ENCODE measurements around the gene VAT1L. TPM values are rescaled to one million over a fixed set of nuclear protein-coding genes. Genes with fewer than 3 reads are reported as not detected.

The VAT1L gene
- polyA plus RNA-seq, 1 of the 3 experiments (the other 2 are of a cell fraction): 52.5 TPM

DNA sequence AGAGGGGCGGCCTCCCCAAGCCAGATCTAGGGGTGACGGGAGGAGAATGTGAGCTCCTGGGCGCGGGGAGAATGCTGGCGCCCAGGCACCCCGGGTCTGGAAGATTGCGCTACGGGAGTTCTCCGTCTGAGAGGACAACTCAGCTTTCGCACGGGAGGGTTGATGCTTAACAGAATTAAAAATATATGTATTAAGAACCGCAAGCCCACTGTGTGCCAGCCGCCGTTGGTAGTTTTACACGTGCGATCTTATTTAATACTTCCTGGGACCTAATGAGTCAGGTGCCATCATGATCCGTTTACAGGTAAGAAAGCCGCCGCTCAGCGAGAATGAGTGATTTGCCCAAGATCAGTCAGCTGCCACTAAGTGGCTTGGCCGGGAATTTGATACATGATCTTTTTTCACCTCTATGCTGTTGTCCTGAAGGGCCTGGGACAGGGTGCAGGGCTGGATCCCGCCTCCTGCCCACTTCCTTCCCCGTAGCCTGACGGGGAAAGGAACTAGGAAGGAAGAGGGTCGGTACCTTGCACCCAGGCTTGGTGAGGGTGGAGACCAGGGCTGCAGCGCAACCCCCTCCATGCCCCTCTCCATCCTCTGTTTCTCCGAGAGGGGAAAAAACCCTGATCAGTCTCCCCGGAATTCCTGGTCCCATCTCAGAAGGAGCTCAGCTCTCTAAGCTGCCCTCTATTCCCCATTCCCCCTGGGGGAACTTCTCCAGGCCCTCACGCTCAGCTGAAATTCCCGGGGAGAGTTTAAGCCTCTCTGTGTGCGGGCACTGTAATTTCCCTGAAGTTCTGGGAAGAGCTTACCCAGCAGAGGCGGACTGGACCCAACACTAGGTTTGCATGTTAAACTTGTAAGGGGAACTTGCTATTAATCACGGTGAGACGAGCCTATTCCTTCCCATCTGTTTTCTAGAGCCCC is 983 bp downstream of the VAT1L start:
- peak overlapping the region; percentile 62 for H3K9ac ChIP-seq
- H3K9me2 ChIP-seq: no peaks in the 10 kb centered on the region
- H3K27ac ChIP-seq (ENCODE audit: low read depth in 2 of 2, low read length in 1 of 2): no peak overlapping the region; a peak in 1 of 4 replicates
- H2AFZ ChIP-seq (ENCODE audit: low read depth): peak overlapping the region; percentile 94
- H3K4me3 ChIP-seq (ENCODE audit: low read depth in 2 of 2, low read length in 1 of 2): peak overlapping the region; percentile 81 to 95
- ChIA-PET POLR2A (interaction anchor here (0.6 kb wide), 1 partner anchor 298 kb away, joined by 3 read pairs; no protein-coding TSS in a partner anchor), CTCF (interaction anchor here (0.8 to 1.9 kb wide), 8 partner anchors 7 to 310 kb away, joined by 3 to 5 read pairs (median 3); partner anchors contain the start of gene WWOX)
- H3F3A ChIP-seq (replicated peaks; ENCODE audit: insufficient read depth): peaks cover 9% of the 10 kb centered on the region
- TF ChIP-seq, protein P1, sequence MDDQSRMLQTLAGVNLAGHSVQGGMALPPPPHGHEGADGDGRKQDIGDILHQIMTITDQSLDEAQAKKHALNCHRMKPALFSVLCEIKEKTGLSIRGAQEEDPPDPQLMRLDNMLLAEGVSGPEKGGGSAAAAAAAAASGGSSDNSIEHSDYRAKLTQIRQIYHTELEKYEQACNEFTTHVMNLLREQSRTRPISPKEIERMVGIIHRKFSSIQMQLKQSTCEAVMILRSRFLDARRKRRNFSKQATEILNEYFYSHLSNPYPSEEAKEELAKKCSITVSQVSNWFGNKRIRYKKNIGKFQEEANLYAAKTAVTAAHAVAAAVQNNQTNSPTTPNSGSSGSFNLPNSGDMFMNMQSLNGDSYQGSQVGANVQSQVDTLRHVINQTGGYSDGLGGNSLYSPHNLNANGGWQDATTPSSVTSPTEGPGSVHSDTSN (IDR thresholded peaks at IDR 0.05): peak; percentile 14; the same call in 1 of the 2 replicates
- TF ChIP-seq RFX5 (IDR thresholded peaks at IDR 0.05; ENCODE audit: low read length): no peak
- H3K27me3 ChIP-seq (ENCODE audit: insufficient read depth): no peaks in the 10 kb centered on the region
- no peaks in the 10 kb centered on the region for H3K36me3 ChIP-seq (replicated peaks in 1 of 2; ENCODE audit: control insufficient read depth in 1 of 2, insufficient read depth in 2 of 2, low read length in 1 of 2)
- peak overlapping the region; percentile 84 for H3K4me2 ChIP-seq
- H3K4me1 ChIP-seq (ENCODE audit: control insufficient read depth in 1 of 2, insufficient read depth in 2 of 2, low read depth in 1 of 2, low read length in 1 of 2): peaks cover 6 to 12% of the 10 kb centered on the region in 2 experiments; a peak in 3 of 4 replicates
- peaks cover 48% of the 10 kb centered on the region for H3K79me2 ChIP-seq (ENCODE audit: insufficient read depth)
- DNase-seq: peak; percentile 47
- WGBS (ENCODE audit: low lambda C conversion rate): 16% methylated on average over 27 of the region's 34 CpGs
- no peaks in the 10 kb centered on the region for H4K20me1 ChIP-seq (ENCODE audit: insufficient read depth)
- H3K9me3 ChIP-seq: no peaks in the 10 kb centered on the region

GRCh38 chr16:77790009-77790372 is 1.6 kb downstream of the VAT1L start:
- peaks cover 52% of the 10 kb centered on the region for H3K79me2 ChIP-seq (ENCODE audit: insufficient read depth)
- WGBS (ENCODE audit: low lambda C conversion rate): 64% methylated on average over 10 of the region's 11 CpGs

More at GRCh38 chr16:77790009-77790372, 1.6 kb downstream of the VAT1L start:
- DNase-seq: no peak
- peaks cover 13% of the 10 kb centered on the region for H3F3A ChIP-seq (replicated peaks; ENCODE audit: insufficient read depth)
- ChIA-PET CTCF (interaction anchor here (0.7 to 1.9 kb wide), 8 partner anchors 8 to 213 kb away, joined by 3 to 5 read pairs (median 3); no protein-coding TSS in a partner anchor), POLR2A (no interaction called here)
- H4K20me1 ChIP-seq (ENCODE audit: insufficient read depth): no peaks in the 10 kb centered on the region
- H3K4me2 ChIP-seq: peak overlapping the region; percentile 84
- H3K36me3 ChIP-seq (replicated peaks in 1 of 2; ENCODE audit: control insufficient read depth in 1 of 2, insufficient read depth in 2 of 2, low read length in 1 of 2): no peaks in the 10 kb centered on the region
- no peaks in the 10 kb centered on the region for H3K9me3 ChIP-seq
- H2AFZ ChIP-seq (ENCODE audit: low read depth): no peak overlapping the region
- H3K9me2 ChIP-seq: no peaks in the 10 kb centered on the region
- no peak overlapping the region; a peak in 1 of 4 replicates for H3K27ac ChIP-seq (ENCODE audit: low read depth in 2 of 2, low read length in 1 of 2)
- H3K4me1 ChIP-seq (ENCODE audit: control insufficient read depth in 1 of 2, insufficient read depth in 2 of 2, low read depth in 1 of 2, low read length in 1 of 2): peaks cover 6 to 12% of the 10 kb centered on the region in 2 experiments; a peak in 3 of 4 replicates
- H3K27me3 ChIP-seq (ENCODE audit: insufficient read depth): no peaks in the 10 kb centered on the region
- H3K9ac ChIP-seq: peak overlapping the region; percentile 62
- TF ChIP-seq FOSL2 (IDR thresholded peaks at IDR 0.05; ENCODE audit: borderline replicate concordance, low read depth): no peak
- TF ChIP-seq, protein P2, sequence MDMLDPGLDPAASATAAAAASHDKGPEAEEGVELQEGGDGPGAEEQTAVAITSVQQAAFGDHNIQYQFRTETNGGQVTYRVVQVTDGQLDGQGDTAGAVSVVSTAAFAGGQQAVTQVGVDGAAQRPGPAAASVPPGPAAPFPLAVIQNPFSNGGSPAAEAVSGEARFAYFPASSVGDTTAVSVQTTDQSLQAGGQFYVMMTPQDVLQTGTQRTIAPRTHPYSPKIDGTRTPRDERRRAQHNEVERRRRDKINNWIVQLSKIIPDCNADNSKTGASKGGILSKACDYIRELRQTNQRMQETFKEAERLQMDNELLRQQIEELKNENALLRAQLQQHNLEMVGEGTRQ (IDR thresholded peaks at IDR 0.05; ENCODE audit: borderline replicate concordance, low read depth, low read length): no peak
- no peak for TF ChIP-seq RCOR1 (IDR thresholded peaks at IDR 0.05; ENCODE audit: low read length)
- no peak for TF ChIP-seq EP300 (IDR thresholded peaks at IDR 0.05; ENCODE audit: borderline replicate concordance in 1 of 2, low read depth in 1 of 2, low read length in 1 of 2)
- no peak for TF ChIP-seq YY1 (IDR thresholded peaks at IDR 0.05; ENCODE audit: low read depth)
- TF ChIP-seq, protein P3, sequence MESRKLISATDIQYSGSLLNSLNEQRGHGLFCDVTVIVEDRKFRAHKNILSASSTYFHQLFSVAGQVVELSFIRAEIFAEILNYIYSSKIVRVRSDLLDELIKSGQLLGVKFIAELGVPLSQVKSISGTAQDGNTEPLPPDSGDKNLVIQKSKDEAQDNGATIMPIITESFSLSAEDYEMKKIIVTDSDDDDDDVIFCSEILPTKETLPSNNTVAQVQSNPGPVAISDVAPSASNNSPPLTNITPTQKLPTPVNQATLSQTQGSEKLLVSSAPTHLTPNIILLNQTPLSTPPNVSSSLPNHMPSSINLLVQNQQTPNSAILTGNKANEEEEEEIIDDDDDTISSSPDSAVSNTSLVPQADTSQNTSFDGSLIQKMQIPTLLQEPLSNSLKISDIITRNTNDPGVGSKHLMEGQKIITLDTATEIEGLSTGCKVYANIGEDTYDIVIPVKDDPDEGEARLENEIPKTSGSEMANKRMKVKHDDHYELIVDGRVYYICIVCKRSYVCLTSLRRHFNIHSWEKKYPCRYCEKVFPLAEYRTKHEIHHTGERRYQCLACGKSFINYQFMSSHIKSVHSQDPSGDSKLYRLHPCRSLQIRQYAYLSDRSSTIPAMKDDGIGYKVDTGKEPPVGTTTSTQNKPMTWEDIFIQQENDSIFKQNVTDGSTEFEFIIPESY (IDR thresholded peaks at IDR 0.05; ENCODE audit: borderline replicate concordance, low read depth): no peak
- TF ChIP-seq GABPA (IDR thresholded peaks at IDR 0.05; ENCODE audit: low read depth): no peak
- no peak for TF ChIP-seq TCF12 (IDR thresholded peaks at IDR 0.05)
- no peak for TF ChIP-seq TEAD4 (IDR thresholded peaks at IDR 0.05; ENCODE audit: borderline replicate concordance, insufficient read depth)
- H3K4me3 ChIP-seq (ENCODE audit: low read depth in 2 of 2, low read length in 1 of 2): peak overlapping the region; percentile 81 to 95
